Epidermal melanocyte (primary cell): ENCODE measurements around the gene DNAH1.
A peak's percentile ranks its signal among the peaks of the same experiment; 100 is the strongest.

Experiments
- DNase-seq: peaks from one replicate; pipeline ENCODE4 v3.0.0; 2011; ENCODE audit warnings: low spot score; ENCODE audit not compliant: insufficient read length

DNAH1 gene

DNA sequence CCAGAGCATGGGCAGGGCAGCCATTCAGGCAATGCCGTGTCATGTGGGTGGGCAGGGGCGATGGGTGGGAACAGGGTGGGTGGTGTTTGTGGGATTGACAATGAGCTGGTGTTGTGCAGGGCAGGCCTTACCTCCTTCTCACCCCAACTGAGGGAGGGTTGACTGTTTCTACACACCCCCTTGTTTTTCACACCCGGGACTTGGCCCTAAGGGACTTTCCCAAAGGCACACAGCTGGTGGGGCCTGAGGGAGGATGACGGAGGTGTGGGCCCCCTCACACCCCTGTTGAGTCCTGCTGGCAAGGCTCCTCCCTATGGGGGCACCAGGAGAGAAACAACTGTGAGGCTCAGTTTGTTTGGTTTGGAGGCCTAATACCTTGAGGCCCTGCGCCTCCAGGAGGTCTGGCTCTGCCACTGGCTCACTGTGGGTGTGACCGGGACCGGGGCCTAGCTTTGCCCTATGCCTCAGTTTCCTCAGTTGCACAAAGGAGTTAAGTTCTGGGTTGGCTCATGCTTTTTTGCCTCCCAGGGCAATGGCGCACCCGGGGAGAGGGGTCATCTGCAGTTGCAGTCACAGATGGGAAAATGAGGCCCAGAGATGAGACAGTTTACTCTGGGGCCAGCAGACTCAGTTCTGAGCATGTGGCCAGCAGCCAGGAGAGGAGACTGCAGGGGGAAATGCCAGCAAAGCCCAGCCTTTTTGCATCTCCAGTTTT is 5.1 kb upstream of the DNAH1 start:
- no peak for DNase-seq

DNA sequence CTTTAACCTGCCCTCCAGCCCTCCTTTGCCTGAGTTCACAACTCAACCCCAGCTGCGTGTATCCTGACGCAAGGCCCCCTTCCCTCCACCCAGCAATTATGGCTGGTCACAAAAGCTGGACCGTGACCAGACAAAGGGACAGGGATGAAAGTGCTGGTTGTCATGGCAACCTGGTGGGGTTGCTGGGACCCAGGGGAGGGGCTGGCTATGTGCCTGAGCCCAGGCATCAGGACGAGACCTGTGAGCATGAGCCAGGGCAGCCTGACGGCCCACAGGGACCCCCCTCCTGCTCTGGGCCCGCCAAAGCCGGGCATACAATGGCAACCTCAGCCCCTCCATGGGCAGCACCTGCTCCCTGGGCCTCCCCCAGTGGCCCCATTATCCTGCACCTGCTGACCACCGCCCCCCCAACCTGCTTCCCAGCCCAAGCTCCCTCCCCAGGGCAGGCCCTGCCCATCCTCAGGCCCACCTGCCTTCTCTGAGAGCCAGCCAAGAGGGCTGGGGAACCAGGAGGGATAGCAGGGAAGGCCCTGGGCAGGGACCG is 4.5 kb upstream of the DNAH1 start:
- no peak for DNase-seq

DNA sequence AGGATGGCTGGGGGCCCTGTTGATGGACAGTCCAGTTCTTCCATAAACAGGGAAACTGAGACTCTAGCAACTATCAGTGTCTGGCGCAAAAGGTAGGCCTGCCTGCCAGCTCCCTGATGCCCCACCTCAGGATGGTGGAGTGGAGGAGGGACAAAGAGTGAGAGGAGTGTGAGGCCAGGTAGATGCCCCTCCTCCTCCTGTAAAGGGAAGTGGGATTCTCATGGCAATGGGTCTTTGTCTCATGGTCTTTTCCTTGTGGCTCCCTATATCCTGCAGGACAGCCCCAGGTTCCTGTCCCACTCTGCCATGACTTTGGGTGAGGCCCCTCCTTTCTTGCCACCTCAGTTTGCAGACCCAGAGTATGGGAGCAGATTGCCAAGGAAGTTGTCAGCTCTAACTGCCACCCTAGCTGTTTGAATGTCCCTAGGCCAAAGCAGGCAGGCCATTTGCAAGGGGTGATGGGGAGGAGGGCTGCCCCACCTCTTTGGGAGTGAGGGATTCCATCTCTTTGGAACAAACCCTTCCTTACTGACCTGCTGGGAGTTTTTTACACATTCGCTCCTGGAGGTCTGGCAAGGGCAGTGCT is 2.8 kb upstream of the DNAH1 start:
- DNase-seq: no peak

DNA sequence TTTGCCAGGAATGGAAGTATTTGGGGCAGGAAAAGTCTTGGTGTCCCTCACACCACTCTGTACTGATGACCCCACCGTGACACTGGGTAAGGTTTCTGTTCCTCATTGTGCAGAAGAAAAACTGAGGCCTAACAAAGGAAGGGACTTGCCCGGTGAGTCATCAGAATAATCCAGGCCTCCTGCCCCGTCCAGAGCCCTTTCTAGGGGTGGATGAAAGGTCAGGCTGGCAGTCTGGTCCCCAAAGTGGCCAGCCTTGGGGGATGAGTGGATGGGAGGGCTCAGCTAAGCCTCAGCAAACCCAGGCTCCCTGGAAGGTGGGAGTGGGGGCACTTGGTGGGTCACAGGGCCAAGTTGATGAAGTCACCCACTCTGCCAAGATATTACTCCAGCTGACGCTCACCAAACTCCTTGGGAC is 2.3 kb upstream of the DNAH1 start:
- no peak for DNase-seq

DNA sequence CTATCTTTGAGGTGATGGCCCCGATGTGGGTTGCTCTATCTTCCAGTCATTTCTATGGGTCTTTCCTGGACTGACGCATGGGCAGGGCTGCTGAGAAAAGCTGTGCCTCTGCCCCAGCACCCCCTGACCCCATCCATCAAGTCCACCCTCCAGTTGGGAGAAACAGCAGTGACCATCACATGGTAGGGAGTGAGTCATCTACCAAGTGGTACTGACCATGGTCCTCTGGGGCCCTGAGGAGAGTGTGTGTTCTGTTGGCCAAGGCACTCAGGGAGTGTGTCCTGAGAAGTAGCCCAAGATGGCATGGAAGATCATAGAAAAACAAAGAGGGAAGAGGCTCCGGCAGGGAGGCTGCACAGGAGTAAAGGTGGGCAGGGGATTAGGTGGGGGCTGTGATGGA is 1.6 kb upstream of the DNAH1 start:
- no peak for DNase-seq

DNA sequence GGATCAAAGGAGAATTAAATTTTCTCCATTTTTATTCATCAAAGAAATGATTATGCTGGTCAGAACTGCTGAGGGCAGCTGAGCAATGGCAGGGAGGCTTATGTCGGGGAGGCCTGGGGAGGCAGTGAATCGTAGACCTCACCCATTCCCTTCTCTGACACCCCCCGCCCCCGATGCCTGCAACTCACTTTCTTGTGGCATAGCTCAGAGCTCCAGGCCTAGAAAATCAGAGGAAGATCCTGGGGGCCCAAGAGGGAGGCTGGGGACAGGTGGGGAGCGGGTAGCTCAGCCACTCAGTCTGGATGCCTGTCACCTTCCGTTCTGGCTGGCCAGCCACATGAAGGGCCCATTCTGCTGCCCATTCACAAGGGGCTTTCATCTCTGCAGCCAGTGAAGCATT is 1.1 kb upstream of the DNAH1 start:
- DNase-seq: no peak

DNA sequence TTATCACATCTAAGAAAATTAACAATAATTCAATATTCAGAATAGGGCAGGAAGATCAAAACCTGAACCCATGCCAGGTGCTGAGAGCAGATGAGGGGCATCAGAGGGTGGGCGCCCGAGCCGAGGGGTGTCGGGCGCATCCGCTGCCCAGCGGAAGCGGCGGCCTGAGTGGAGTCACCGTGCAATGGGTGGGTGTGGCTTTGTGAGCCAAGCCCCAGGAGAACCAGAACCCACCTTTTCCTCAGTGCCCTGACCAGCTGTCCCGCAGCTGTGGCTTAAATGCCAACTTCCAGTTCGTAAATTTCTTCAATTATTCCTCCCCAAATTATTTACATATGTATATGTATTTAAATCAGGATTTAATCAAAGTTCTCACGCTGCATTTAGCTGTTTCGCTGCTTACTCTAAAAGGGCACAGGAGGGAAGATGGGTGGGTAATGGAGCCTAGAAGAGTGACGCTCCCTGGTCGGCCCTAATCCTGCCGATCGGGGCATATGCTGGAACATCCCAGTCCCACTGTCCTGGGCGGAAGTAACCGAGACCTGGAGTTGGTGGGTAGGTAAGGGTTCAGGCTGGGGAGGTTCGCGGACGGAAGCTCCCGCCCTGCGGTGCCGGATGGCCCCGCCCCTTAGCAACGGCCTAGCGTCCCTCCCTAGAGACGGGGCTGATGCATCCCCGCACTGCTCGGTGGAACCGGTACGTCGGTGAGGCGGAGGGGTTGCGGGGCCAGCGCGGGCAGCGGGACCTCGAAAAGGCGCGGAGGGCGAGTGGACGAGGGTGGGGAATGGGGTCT is 1.3 kb downstream of the DNAH1 start:
- peak; percentile 73 for DNase-seq

DNA sequence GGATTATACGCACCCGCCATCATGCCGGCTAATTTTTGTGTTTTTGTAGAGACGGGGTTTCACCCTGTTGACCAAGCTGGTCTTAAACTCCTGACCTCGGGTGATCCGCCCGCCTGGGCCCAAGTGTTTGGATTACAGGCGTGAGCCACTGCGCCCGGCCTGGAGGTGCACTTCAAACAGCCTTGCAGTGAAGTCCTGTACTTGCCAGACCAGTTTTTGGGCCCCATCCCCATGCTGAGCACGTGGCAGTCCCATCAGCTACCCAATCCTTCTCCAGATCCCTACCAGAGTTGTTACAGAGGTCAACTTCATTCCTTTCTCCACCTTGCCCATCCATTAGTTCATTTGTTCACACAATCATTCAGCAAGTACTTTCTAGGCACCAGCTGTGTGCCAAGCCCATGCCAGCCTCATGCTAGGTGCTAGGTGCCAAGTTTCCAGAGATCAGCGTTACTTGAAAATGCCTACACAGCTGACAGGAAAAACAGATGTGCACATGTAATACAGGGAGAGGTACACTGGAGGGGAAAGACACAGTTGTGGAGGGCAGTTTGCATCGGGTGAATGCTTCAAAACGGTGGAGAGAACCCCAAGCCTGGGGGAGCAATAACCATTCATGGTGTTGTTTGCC is 2.2 kb downstream of the DNAH1 start:
- no peak for DNase-seq

DNA sequence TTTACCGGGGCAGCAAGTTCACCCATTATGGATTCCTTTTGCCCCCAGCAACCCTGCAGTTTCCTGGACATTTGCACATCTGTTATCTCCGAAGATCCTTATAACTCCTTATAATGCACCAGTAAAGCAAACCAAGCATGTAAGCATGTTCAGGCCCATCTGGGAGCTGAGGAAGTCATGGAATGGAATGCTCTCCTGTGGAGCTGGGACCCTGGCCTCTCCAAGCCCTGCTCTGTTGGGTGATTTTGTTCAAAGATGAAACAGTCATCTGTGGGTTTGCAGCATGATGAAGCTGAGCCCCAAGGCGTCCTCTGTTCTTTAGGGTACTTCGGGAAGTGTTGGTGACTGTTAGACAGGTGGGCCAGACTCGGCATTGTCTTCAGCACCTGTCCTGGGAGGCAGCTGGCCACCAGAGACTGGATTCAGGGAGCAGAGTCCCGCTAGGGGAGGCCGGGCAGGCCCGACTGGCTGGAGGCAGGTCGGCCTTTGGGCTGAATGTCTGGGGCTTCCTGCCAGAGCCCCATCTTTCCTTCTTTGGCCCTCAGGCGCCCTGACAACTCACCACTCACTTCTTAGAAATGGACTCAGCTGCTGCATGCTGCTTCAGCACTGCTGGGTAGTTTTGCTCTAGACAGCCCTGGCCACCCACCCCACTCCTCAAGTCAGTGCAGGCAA is 3.9 kb downstream of the DNAH1 start:
- DNase-seq: no peak

DNA sequence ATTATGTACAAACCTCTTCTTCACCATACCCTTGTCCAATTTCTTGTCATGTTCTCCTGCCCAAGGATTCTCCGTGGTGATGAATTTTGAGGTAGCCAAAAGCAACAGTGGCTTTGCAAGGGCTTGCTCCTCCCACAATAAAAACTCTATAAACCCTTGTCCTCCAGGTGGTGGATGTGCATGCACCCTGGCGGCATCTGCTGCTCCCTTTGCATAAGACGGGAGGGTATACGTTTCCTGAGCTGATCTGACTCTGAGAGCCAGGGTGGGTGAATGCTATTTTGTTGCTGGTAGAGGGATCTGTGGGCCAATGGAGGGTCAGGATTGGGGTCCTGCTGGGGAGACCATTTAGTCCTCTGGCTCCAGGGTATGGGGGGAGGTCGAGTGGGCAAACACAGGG is 5.4 kb downstream of the DNAH1 start:
- no peak for DNase-seq

DNA sequence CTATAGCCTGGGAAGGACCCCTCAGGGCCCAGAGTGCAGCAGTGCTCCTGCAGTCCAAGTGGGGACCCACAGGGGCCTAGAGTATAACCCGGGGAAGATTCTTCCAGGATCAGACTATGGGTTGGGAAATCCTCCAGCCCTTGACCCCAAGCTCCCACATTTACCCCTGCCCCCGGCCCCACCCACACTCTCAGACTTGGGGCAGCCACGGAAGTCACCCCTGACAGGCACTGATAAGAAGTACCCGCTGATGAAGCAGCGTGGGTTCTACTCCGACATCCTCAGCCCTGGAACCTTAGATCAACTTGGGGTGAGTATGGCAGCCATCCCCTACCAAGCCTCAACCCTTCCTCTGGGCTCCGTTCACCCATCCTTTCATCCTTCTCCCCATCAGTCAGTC is 6.3 kb downstream of the DNAH1 start:
- no peak for DNase-seq

DNA sequence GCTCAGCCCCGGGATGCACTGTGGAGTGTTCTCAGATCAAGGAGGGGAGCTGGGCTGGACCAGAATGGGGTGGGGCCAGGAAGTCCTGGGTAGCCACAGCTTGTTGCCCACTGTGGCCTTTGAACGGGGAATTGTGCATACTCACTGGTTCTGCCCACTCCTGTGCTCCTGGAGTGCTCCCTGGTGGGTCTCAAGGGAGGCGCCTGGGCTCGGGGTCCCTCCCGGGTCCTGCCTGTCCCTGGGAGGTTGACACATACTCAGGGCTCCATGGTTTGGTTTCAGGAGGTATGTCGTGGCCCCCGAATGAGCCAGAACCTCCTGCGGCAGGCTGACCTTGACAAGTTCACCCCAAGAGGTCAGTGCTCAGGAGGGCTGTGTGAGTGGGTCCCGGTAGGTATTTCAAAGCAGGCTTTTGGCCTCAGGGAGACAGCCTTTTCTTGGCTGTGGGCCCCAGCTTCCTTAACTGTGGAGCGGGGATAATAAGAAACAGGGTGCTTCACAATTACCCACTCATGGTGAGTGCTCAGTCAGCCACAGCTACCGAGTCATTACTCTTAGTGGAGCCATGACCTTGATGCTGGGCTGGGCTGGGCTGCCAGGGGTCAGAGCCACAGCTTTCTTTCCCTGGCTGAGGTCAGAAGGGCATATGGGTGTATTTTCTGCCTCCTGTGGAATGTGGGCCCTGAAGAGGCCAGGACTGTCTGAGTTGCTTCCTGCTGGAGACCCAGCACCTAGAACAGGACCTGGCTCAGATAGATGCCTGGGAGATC is 7.6 kb downstream of the DNAH1 start:
- DNase-seq: no peak

DNA sequence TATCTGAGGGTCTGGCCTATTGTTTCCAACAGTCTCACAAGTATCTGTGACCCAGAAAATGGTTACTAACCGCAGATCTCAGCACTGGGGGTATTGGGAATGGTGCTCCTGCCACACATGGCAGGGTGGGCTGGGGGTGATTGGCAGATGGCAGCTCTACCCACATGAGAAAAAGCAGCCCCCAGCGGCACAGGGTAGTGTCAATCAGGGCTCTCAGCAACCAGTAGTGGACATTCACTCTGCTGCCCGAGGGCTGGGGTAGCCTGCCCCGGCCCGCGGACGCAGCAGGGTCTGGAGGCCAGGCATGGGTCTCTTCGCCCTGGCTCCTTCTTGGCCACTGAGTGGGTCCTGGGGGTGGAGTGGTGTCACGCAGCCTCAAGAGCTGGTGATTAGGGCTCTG is 8.6 kb downstream of the DNAH1 start:
- no peak for DNase-seq

DNA sequence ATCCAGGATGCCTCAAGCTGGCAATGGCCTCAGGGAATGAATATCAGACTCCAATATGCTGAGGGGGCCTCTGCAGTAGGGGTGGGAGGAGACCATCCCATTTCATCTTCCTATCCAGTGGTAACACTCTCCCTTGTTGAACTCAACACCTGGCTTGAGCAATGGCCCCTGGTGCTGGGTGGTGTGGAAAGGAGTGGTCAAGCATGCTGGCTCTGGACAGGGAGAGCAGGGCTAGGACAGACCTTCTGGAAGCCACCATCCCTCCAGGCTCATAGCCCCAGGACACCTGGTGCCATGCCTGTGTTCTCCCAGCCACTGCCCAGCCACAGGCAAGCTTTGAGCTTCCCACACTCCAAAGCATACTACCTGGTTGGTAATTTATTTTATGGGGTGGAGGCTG is 9.6 kb downstream of the DNAH1 start:
- no peak for DNase-seq

DNA sequence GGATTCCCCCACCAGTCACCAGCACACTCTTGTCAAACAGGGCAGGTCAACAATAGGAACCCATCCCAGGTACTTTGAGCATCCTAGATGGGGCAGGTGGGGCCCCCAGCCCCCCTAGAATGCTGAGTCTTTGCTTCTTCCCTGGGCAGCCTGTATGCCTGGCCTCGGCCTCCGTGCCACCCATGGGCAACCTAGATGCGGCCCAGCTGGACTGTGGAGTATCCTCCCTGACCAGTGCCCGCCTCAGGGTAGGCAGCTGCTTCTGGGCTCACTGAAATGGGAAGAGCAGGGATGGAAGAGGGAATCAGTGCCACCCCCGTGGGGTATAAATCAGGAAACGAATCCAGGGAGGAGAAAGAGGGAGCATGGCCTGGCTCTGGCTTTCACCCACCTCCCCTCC is 10.9 kb downstream of the DNAH1 start:
- DNase-seq: no peak

DNA sequence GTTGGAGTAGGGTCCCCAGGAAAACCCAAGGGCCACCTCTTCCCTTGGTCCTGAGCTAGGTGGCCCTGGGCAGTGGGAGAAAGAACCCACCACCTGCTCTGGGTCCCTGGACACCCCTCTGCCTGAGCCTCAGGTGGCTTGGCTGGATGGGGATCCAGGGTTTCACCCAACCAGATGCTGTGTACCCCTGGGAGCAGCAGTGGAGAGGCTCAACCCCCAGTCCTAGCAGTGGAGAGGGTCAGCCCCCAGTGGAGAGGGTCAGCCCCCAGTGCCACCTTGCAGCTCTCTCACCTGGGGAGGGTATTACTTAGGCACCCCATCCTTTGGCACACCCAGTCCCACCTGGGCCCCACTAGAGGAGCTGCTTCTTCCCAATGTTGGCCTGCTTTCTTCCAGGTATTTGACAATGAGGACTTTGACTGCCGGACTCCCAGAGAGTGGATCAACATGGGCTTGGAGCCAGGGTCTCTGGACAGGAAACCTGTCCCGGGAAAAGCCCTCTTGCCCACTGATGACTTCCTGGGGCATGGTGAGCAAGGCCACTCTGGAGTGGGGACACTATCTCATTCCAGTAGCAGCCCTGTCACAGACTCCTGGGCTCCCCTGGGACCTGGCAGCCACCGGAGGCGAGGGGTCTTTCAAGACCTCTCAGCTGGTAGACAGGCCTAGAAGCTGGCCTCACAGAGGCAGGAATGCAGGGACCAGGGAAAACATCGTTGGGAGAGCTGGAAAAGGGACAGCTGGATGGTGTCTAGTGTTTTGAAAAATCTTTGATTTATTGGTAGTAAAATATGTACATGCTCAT is 11.6 kb downstream of the DNAH1 start:
- DNase-seq: no peak

DNA sequence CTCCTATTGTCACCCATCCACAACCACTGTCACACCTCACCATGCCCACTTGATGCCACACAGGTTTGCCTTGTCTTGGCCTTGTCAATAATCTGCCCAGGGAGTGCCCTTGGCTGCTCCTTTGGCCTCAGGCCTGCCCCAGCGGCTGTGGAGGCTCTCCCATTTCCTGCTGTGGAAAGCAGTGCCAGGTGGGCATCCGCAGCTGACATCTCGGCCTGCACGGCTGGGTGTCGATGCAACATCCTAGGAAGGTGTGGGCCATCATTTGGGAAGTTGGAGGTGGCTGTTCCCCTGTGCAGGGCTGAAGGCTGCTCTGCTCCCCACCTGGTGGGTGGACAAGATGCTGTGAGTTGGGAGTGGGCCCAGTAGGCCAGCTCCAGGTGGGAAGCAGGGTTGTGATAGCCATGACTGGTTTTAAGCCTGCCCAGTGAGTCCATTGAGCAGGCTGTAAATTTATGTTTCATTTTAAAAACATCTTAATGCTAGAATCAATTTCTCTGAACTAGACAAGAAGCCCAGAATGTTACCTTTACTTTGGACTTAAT is 12.5 kb downstream of the DNAH1 start:
- DNase-seq: no peak

DNA sequence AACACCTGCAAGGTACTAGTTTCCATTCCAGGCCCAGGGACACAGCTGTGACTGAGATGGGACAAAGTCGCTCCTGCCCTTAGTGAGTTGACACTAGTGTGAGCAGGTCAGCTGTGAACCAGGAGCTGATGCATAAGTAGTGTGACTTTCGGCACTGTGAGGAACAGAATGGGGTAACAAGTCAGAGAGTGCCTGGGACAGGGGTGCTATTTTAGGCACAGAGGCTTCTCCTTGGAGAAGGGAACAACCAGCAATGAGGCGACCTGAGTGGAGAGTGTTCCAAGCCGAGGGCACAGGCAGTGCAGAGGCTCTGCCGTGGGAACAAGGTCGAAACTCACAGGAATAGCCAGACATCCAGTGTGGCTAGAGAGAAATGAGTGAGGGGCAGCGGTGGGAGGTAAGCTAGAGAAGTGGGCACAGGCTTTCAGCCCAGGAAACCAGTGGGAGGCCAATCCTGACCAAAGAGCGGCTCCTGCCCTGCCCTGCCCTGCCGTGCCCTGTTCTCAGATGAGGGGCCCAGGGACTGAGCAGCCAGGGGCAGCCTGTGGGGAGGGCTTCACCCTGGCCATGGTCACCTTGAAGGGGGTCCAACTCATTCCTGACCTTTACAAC is 14.2 kb downstream of the DNAH1 start:
- DNase-seq: no peak

DNA sequence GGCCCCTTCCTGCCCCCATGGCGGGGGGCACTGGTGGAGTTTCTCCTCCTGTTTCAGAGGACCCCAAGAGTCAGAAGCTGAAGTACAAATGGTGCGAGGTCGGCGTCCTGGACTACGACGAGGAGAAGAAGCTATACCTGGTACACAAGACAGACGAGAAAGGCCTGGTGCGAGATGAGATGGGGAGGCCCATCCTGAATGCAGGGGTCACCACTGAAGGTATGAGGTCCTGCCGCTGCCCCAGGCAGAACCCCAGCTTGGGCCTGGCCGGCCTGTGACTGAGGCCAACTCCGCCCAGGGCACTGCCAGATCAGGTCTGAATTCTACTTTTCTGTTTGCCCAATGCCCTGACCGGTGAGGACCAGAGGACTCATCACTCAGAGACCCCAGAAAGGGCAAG is 15.0 kb downstream of the DNAH1 start:
- DNase-seq: no peak
